ENCODE measurements around the gene MATN4.

MATN4 gene

GRCh38 chr20:45248609-45249008 lies 59.5 kb downstream of the MATN4 start:
- DNase-seq (ENCODE audit: low read depth in 2 of 2) = no peak

GRCh38 chr20:45247865-45248264 lies 60.2 kb downstream of the MATN4 start:
- no peak for DNase-seq (ENCODE audit: low read depth in 2 of 2)

- DNase-seq (ENCODE audit: low read depth in 2 of 2) = no peak
Observed at GRCh38 chr20:45246109-45246508, 62.0 kb downstream of the MATN4 start.
